GM19193 (cell line): ENCODE measurements around the gene GALNT11.

ENCODE experiments used
- POLR2A ChIP-seq: IDR thresholded peaks from 4 replicates; pipeline ENCODE4 v1.6.1; 2011; ENCODE audit not compliant: insufficient read depth, insufficient read length; ENCODE audit errors: extremely low read depth

GALNT11 gene

GRCh38 chr7:152015600-152015999, 9.9 kb upstream of the GALNT11 start:
- no peak for TF ChIP-seq POLR2A

- no peak for TF ChIP-seq POLR2A
Measured at GRCh38 chr7:152016947-152017346, 8.5 kb upstream of the GALNT11 start.

- TF ChIP-seq POLR2A: no peak
Measured at GRCh38 chr7:152025937-152026890, 740 bp downstream of the GALNT11 start.

- no peak for TF ChIP-seq POLR2A
Measured at GRCh38 chr7:152035817-152036216, 10.3 kb downstream of the GALNT11 start.

GRCh38 chr7:152046531-152046930, 21.1 kb downstream of the GALNT11 start:
- TF ChIP-seq POLR2A: no peak

- no peak for TF ChIP-seq POLR2A
Measured at GRCh38 chr7:152048051-152048450, 22.6 kb downstream of the GALNT11 start.

- TF ChIP-seq POLR2A: no peak
Measured at GRCh38 chr7:152050547-152050971, 25.1 kb downstream of the GALNT11 start.

GRCh38 chr7:152051968-152052367, 26.5 kb downstream of the GALNT11 start:
- no peak for TF ChIP-seq POLR2A

- TF ChIP-seq POLR2A: no peak
Measured at GRCh38 chr7:152052771-152053170, 27.3 kb downstream of the GALNT11 start.

- TF ChIP-seq POLR2A: no peak
Measured at GRCh38 chr7:152054367-152055230, 29.1 kb downstream of the GALNT11 start.

- no peak for TF ChIP-seq POLR2A
Measured at GRCh38 chr7:152056621-152057274, 31.3 kb downstream of the GALNT11 start.

GRCh38 chr7:152059311-152059710, 33.8 kb downstream of the GALNT11 start:
- TF ChIP-seq POLR2A: no peak

- no peak for TF ChIP-seq POLR2A
Measured at GRCh38 chr7:152072421-152072820, 46.9 kb downstream of the GALNT11 start.

GRCh38 chr7:152073352-152073751, 47.9 kb downstream of the GALNT11 start:
- TF ChIP-seq POLR2A: no peak

- no peak for TF ChIP-seq POLR2A
Measured at GRCh38 chr7:152074673-152075072, 49.2 kb downstream of the GALNT11 start.
